22Rv1 (cell line): Measurements from ENCODE around the gene AMPD3.

ENCODE experiments used
- H3K27ac ChIP-seq: fragments of 450-650 bp; 2 replicates; pipeline ENCODE4 v1.5.1; 2017
- ZFX ChIP-seq: fragments of 450-650 bp; IDR thresholded peaks from 2 replicates; pipeline ENCODE4 v1.6.1; 2017; ENCODE audit warnings: antibody characterized with exemption, borderline replicate concordance
- TF ChIP-seq, protein P1 (sequence below): fragments of 450-650 bp; IDR thresholded peaks from 2 replicates; pipeline ENCODE4 v1.5.1; 2017; ENCODE audit warnings: mild to moderate bottlenecking

The AMPD3 gene

DNA sequence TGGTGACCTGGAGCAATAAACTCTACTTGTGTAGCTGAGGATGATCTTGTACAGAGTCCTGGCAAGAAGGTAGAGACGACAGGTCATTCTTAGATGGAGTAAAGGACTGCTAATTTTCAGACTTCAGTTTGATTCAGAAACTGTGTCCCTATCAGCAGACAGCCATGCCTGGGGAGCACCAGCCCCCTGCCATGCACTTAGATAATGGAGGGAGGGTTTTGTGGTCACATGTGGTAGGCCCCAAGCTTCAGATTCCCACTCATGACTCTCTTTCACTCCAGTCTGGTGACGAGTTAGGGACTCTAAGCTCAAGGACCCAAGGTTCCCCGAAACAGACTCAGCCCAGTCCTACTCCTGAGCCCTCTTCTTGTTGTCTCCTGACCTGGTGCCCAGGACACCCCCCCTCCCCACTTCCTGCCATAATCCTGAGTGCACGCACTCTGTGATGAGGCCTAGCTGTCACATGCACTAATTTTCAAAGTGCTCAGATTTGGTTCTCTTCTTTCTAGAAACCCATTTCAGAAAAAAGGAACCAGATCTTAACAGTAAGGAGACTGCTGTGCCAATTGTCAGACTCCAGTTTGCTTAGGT is 10.2 kb upstream of the AMPD3 start:
- TF ChIP-seq, protein P1, sequence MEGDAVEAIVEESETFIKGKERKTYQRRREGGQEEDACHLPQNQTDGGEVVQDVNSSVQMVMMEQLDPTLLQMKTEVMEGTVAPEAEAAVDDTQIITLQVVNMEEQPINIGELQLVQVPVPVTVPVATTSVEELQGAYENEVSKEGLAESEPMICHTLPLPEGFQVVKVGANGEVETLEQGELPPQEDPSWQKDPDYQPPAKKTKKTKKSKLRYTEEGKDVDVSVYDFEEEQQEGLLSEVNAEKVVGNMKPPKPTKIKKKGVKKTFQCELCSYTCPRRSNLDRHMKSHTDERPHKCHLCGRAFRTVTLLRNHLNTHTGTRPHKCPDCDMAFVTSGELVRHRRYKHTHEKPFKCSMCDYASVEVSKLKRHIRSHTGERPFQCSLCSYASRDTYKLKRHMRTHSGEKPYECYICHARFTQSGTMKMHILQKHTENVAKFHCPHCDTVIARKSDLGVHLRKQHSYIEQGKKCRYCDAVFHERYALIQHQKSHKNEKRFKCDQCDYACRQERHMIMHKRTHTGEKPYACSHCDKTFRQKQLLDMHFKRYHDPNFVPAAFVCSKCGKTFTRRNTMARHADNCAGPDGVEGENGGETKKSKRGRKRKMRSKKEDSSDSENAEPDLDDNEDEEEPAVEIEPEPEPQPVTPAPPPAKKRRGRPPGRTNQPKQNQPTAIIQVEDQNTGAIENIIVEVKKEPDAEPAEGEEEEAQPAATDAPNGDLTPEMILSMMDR: no peak
- no peak for TF ChIP-seq ZFX
- H3K27ac ChIP-seq: no peak overlapping the region

GRCh38 chr11:10447445-10447844 is 7.6 kb upstream of the AMPD3 start:
- H3K27ac ChIP-seq: no peak overlapping the region
- no peak for TF ChIP-seq ZFX
- TF ChIP-seq, protein P1: no peak

- peak overlapping the region; percentile 41 for H3K27ac ChIP-seq
These were observed 4.3 kb upstream of the AMPD3 start for GRCh38 chr11:10450462-10451425.

DNA sequence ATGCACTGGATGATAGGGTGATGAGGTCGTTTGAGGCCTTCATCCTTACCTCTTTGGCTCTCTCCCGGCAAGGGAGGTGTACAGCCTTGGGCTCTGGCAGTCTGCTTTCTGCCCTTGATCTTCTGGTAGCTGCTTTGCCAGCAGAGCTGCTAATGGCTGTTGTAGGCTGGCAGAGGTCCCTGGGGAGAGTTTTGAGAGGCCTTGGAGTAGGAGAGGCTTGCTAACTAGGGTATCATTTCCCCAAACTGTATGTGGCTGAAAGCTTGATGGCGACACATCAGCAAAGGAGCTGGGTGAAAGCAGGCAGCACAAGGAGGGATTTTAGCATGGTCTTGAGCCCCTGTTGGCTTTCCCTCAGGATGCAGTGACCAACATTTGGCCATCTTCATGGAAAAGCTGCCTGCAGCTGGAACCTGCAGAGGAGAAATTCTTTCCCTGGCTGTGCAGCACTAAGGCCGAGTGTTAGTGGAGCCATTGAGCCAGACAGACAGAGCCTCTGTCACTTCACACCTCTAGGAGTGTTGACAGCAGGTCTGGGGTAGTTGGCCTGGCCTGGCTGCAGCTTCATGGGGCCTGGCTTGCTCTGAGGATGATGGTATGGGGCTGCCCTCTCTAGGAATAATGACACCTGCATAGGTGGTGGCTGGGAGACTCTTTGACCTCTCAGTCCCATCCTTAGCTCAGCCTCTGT is 3.5 kb upstream of the AMPD3 start:
- TF ChIP-seq, protein P1: peak; percentile 36
- TF ChIP-seq ZFX: no peak
- no peak overlapping the region for H3K27ac ChIP-seq

More at GRCh38 chr11:10450462-10451425, 4.3 kb upstream of the AMPD3 start:
- no peak for TF ChIP-seq ZFX
- TF ChIP-seq, protein P1: peak; percentile 83

GRCh38 chr11:10452211-10452767 is 2.8 kb upstream of the AMPD3 start:
- TF ChIP-seq, protein P1: no peak
- no peak for TF ChIP-seq ZFX
- no peak overlapping the region for H3K27ac ChIP-seq

DNA sequence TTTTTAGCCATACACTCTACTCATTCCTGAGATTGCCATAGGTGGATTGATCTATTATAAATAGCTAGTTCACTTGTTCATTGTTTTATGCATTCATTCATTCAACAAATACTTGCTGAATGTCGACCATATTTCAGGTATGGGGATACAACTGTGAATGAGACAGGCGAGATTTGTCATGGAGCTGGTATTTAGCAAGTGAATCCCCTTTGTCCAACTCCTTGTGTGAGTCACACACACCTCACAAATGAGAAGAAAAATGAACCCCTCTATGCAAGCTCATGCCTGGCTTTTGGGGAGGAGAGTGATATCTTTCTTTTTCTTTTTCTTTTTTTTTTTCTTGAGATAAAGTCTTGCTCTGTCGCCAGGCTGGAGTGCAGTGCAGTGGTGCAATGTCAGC is 1.8 kb upstream of the AMPD3 start:
- no peak overlapping the region for H3K27ac ChIP-seq

More for the DNA sequence above, 1.8 kb upstream of the AMPD3 start:
- no peak for TF ChIP-seq ZFX
- TF ChIP-seq, protein P1: no peak
